Fibroblast of pulmonary artery (primary cell): ENCODE measurements around the gene MICOS13.

Source experiments
- DNase-seq: peaks from one replicate; pipeline ENCODE4 v3.0.0-alpha.2; 2010; ENCODE audit warnings: low read depth
- H3K4me3 ChIP-seq: replicated peaks from 2 replicates; pipeline ENCODE4 v1.5.1; 2011; ENCODE audit warnings: low read depth, mild to moderate bottlenecking, control low read depth, low read length, moderate library complexity
- TF ChIP-seq, protein P1 (sequence below): IDR thresholded peaks from 2 replicates; pipeline ENCODE4 v1.5.1; 2011; ENCODE audit warnings: mild to moderate bottlenecking, control low read depth, low read length, inconsistent platforms; ENCODE audit errors: missing control alignments

Gene MICOS13

DNA sequence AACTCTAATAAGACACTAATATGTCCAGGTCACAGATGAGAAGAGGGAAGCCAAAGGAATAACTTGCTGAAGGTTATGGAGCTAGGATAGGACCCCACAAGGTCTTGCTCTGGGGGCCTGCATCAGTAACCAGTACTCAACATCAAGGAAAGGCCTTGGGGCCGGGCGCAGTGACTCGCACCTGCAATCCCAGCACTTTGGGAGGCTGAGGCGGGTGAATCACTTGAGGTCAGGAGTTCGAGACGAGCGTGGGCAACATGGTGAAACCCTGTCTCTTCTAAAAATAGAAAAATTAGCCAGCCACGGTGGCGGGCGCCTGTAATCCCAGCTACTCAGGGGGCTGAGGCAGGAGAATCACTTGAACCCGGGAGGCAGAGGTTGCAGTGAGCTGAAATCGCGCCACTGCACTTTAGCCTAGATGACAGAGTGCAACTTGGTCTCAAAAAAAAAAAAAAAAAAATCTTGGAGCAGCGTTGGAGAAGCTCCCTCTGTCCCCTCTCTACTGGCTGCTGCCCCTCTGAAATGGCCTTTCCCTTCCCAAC lies 37.8 kb upstream of the MICOS13 start:
- H3K4me3 ChIP-seq, result peak overlapping the region; percentile 95
- DNase-seq, result peak; percentile 28
- TF ChIP-seq, protein P1, sequence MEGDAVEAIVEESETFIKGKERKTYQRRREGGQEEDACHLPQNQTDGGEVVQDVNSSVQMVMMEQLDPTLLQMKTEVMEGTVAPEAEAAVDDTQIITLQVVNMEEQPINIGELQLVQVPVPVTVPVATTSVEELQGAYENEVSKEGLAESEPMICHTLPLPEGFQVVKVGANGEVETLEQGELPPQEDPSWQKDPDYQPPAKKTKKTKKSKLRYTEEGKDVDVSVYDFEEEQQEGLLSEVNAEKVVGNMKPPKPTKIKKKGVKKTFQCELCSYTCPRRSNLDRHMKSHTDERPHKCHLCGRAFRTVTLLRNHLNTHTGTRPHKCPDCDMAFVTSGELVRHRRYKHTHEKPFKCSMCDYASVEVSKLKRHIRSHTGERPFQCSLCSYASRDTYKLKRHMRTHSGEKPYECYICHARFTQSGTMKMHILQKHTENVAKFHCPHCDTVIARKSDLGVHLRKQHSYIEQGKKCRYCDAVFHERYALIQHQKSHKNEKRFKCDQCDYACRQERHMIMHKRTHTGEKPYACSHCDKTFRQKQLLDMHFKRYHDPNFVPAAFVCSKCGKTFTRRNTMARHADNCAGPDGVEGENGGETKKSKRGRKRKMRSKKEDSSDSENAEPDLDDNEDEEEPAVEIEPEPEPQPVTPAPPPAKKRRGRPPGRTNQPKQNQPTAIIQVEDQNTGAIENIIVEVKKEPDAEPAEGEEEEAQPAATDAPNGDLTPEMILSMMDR, result no peak

DNA sequence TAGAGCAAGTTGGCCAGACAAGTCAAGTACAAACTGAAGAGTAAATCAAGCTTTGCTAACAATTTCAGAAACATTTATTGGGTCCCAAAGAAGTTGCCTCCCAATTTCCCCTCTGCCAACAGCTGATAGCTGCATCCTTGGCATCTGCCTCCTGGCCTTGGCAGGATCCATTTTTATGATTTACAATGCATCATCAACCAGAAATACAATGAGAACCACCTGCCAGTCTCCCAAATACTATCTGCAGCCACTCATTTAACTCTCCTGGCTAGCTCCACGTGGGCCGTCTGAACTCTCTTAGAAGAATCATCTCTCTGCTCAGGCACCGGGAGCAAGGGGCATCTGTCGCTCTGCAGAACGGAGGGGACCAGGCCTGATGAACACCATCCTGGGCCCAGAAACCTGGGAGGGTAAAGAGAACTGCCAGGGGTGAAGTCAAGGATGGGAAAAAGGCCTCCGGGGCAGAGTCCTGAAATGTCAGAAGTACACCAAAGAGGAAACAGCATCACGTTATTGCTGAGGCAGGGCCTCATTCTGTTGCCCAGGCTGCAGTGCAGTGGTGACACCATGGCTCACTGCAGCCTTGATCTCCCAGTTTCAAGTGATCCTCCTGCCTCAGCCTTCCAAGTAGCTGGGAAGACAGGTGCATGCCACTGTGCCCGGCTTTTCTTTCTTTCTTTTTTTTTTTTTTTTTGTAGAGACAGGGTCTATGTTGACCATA lies 37.1 kb upstream of the MICOS13 start:
- no peak overlapping the region for H3K4me3 ChIP-seq
- DNase-seq, result no peak
- TF ChIP-seq, protein P1, result no peak

DNA sequence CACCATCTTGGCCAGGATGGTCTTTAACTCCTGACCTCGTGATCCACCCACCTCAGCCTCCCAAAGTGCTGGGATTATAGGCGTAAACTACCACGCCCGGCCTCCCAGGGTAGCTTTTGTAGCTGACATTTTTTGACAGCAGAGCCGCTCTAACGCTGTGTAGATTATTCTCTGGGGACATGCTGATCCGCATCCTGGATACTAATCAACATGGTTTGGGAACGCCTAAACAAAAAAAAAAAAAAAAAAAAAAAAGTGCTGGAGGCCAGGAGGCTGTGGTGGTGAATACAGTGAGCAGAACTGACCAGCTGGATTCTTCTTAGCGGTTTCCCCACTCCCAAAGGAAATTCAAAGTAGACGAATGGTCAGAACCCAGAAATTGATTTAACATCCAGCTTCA lies 34.5 kb upstream of the MICOS13 start:
- TF ChIP-seq, protein P1, result no peak
- H3K4me3 ChIP-seq, result no peak overlapping the region
- no peak for DNase-seq

DNA sequence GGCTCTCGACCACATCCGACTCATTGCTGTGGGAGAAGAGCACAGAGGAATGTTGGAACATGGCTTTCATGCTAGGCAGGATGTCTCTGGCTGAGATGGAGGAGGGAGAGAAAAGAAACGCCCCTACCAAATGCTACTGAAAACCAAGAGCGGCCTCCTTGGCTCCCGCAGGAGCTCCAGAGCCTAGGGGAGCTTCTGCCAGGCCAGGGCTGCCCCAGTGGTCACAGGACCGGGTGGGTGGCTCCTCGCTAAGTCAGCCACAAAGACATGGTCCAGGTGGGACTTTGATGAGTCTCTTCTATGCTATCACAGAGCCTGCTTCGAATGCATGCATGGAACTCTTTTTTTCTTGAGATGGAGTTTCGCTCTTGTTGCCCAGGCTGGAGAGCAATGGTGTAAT lies 32.9 kb upstream of the MICOS13 start:
- TF ChIP-seq, protein P1, result no peak
- no peak for DNase-seq
- no peak overlapping the region for H3K4me3 ChIP-seq

DNA sequence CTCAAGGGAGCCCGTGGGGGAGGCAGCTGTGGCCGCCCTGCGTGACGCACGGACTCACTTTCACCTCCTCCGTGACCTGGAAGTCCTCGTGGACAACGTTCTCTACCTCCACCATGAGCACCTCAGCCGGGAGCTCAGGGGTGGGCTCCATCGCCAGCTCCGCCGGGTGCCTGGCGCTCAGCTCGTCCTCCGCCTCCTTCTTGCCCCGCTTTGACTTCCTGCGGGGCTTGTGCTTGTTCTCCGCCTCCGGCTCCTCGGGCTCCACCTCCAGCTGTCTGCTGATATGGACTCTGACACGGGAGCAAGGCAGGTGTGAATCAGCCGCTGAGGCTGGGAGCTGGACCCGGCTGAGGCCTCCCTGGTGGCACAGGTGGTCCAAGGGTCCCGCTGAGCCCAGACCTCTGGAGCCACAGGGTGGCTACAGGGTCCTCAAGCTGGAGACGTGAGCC lies 31.4 kb upstream of the MICOS13 start:
- H3K4me3 ChIP-seq, result no peak overlapping the region
- DNase-seq, result no peak
- TF ChIP-seq, protein P1, result no peak

DNA sequence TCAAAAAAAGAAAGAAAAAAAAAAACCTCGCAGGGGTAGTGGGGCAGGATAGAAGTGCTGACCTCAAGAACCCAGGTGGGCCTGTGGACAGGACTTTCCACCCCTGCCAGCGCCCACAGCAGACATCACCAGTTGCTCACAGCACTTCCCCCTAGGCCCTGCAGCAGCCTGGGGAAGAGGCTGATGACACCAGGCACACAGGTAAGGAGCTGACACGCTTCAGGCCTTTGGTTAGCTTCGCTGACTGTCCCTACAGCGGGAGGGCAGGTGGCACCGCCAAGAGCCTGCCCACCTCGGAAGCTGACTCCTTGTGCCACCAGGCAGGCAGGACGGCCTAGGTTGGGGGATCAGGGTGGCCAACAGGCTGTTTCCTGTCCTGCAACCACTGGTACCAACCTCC lies 30.7 kb upstream of the MICOS13 start:
- no peak overlapping the region for H3K4me3 ChIP-seq
- TF ChIP-seq, protein P1, result no peak
- no peak for DNase-seq
